Neural cell (in vitro differentiated cells): ENCODE data around the gene TRAPPC2. TPM values are rescaled to one million over a fixed set of nuclear protein-coding genes. Genes with fewer than 3 reads are reported as not detected.

Source experiments
- H2AFZ ChIP-seq: fragments of 200-600, 300-800 bp; sonication (generic), shearing (Covaris generic); 2 replicates; pipeline ENCODE4 v1.6.0; 2014; ENCODE audit warnings: low read depth, mild to moderate bottlenecking, antibody characterized with exemption, low read length, moderate library complexity
- H3F3A ChIP-seq: fragments of 200-600 bp; shearing (Covaris generic); 2 replicates; pipeline ENCODE4 v1.6.1; 2016; ENCODE audit warnings: mild to moderate bottlenecking, moderate library complexity, mixed read lengths, antibody characterized with exemption, low read length; ENCODE audit not compliant: insufficient read depth, poor library complexity, severe bottlenecking
- H3K27ac ChIP-seq: fragments of 200-600, 300-800 bp; sonication (generic), shearing (Covaris generic); 2 replicates; pipeline ENCODE4 v1.5.1; 2014; ENCODE audit warnings: mild to moderate bottlenecking, low read length, moderate library complexity
- H3K27me3 ChIP-seq: fragments of 300-800, 200-600 bp; sonication (generic), shearing (Covaris generic); 2 replicates; pipeline ENCODE4 v1.6.0; 2014; ENCODE audit warnings: mild to moderate bottlenecking, low read depth, low read length, moderate library complexity; ENCODE audit not compliant: insufficient read depth
- H3K36me3 ChIP-seq: fragments of 300-800, 200-600 bp; sonication (generic), shearing (Covaris generic); 2 replicates; pipeline ENCODE4 v1.5.1; 2014; ENCODE audit warnings: mild to moderate bottlenecking, antibody characterized with exemption, low read length, moderate library complexity; ENCODE audit not compliant: insufficient read depth
- H3K4me2 ChIP-seq: fragments of 300-800, 200-600 bp; sonication (generic), shearing (Covaris generic); 2 replicates; pipeline ENCODE4 v1.6.0; 2014; ENCODE audit warnings: mild to moderate bottlenecking, low read length
- H3K4me3 ChIP-seq: fragments of 300-800, 200-600 bp; sonication (generic), shearing (Covaris generic); 2 replicates; pipeline ENCODE4 v1.5.1; 2014; ENCODE audit warnings: mild to moderate bottlenecking, low read length, moderate library complexity
- H3K79me2 ChIP-seq: fragments of 200-600 bp; shearing (Covaris generic); replicated peaks from 2 replicates; pipeline ENCODE4 v1.6.0; 2014; ENCODE audit warnings: mild to moderate bottlenecking, low read length, moderate library complexity; ENCODE audit not compliant: insufficient read depth
- H3K9ac ChIP-seq: fragments of 300-800, 200-600 bp; sonication (generic), shearing (Covaris generic); 2 replicates; pipeline ENCODE4 v1.6.1; 2016; ENCODE audit warnings: mild to moderate bottlenecking, low read length, mixed read lengths
- H3K9me2 ChIP-seq: fragments of 200-600 bp; shearing (Covaris generic); 2 replicates; pipeline ENCODE4 v1.6.1; 2016; ENCODE audit warnings: mild to moderate bottlenecking, low read length, mixed read lengths; ENCODE audit not compliant: insufficient read depth
- H3K9me3 ChIP-seq: fragments of 200-600, 300-800 bp; sonication (generic), shearing (Covaris generic); 2 replicates; pipeline ENCODE4 v1.6.1; 2016; ENCODE audit warnings: mild to moderate bottlenecking, mixed run types, low read length, moderate library complexity, mixed read lengths
- H4K20me1 ChIP-seq: fragments of 200-600 bp; shearing (Covaris generic); 2 replicates; pipeline ENCODE4 v1.6.1; 2016; ENCODE audit warnings: mild to moderate bottlenecking, mixed run types; ENCODE audit not compliant: insufficient read depth
- CTCF ChIP-seq: fragments of 450-650 bp; IDR thresholded peaks from 2 replicates; pipeline ENCODE4 v1.5.1; 2014; ENCODE audit warnings: antibody characterized with exemption, mild to moderate bottlenecking, moderate library complexity; ENCODE audit not compliant: poor library complexity, severe bottlenecking
- EP300 ChIP-seq: fragments of 450-650 bp; conservative IDR thresholded peaks from 2 replicates; pipeline ENCODE4 v1.6.1; 2014; ENCODE audit warnings: antibody characterized with exemption, mild to moderate bottlenecking, moderate library complexity; ENCODE audit not compliant: poor library complexity, severe bottlenecking
- EZH2 ChIP-seq: fragments of 200-600, 300-800 bp; shearing (Covaris generic), sonication (generic); IDR thresholded peaks from 2 replicates; pipeline ENCODE4 v1.6.1; 2014; ENCODE audit warnings: antibody characterized with exemption, low read length, borderline replicate concordance, mild to moderate bottlenecking; ENCODE audit not compliant: insufficient read depth, poor library complexity, severe bottlenecking
- MXI1 ChIP-seq: fragments of 450-650 bp; conservative IDR thresholded peaks from 2 replicates; pipeline ENCODE4 v1.6.1; 2014; ENCODE audit warnings: antibody characterized with exemption, mild to moderate bottlenecking; ENCODE audit not compliant: poor library complexity, severe bottlenecking
- POLR2AphosphoS5 ChIP-seq: IDR thresholded peaks from 2 replicates; pipeline ENCODE4 v1.6.1; 2012
- RAD21 ChIP-seq: fragments of 450-650 bp; conservative IDR thresholded peaks from 2 replicates; pipeline ENCODE4 v1.6.1; 2014; ENCODE audit warnings: antibody characterized with exemption, mild to moderate bottlenecking, moderate library complexity
- REST ChIP-seq: IDR thresholded peaks from 2 replicates; pipeline ENCODE4 v1.6.1; 2012; ENCODE audit warnings: borderline replicate concordance
- SMC3 ChIP-seq: fragments of 450-650 bp; conservative IDR thresholded peaks from 2 replicates; pipeline ENCODE4 v1.6.1; 2014; ENCODE audit warnings: antibody characterized with exemption, mild to moderate bottlenecking, moderate library complexity; ENCODE audit not compliant: poor library complexity
- TAF1 ChIP-seq: IDR thresholded peaks from 2 replicates; pipeline ENCODE4 v1.6.1; 2012; ENCODE audit warnings: low read depth
- polyA plus RNA-seq: library from polyadenylated mRNA; depleted of rRNA; stranded (reverse); fragments of >200 nt; gene quantifications from 2 replicates; pipeline ENCODE4 v1.2.3, GENCODE V29; 2014

The TRAPPC2 gene
- polyA plus RNA-seq, 1 donor from 2014 or later, result 94.2 TPM

- Histone ChIP-seq H3K9me3 (no peaks in the 10 kb centered on the region), H3K4me2 (no peak overlapping the region), H3K27ac (no peak overlapping the region), H4K20me1 (no peaks in the 10 kb centered on the region), H3K79me2 (peaks cover 4% of the 10 kb centered on the region), H3K4me3 (no peak overlapping the region), H3K27me3 (no peaks in the 10 kb centered on the region), H3F3A (no peaks in the 10 kb centered on the region), H3K36me3 (peaks cover 7% of the 10 kb centered on the region), H2AFZ (no peak overlapping the region), H3K9me2 (no peaks in the 10 kb centered on the region), H3K9ac (no peak overlapping the region)
- TF ChIP-seq EZH2 (no peak), REST (no peak), TAF1 (no peak), RAD21 (no peak), EP300 (no peak), SMC3 (no peak), MXI1 (no peak), POLR2AphosphoS5 (no peak), CTCF (no peak)
Measured at GRCh38 chrX:13717700-13718472, 16.5 kb downstream of the TRAPPC2 start.

DNA sequence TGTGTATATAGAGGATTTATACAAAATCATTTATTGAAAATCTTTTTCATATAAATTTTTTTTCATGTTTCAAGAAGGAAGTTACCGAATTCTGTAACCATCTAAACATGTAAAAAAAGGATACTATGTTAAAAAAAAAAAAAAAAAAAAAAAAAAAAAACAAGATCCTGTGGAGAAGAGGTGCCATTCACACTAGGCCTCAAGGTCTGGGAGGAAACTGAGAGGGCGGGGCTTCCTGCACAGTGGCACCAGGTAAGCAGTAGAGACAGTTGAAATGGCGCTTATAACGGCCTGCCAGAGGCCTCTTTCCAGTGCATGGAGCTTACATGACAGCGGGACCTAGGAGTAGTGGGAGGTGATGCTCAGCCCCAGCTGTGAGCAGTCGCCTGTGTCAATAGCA, 17.5 kb downstream of the TRAPPC2 start:
- Histone ChIP-seq H3K27me3 (no peaks in the 10 kb centered on the region), H3K27ac (no peak overlapping the region), H3K36me3 (peaks cover 7% of the 10 kb centered on the region), H2AFZ (no peak overlapping the region), H3F3A (no peaks in the 10 kb centered on the region), H3K4me2 (no peak overlapping the region), H3K79me2 (peaks cover 4% of the 10 kb centered on the region), H3K4me3 (no peak overlapping the region), H3K9me2 (no peaks in the 10 kb centered on the region), H3K9me3 (no peaks in the 10 kb centered on the region), H4K20me1 (no peaks in the 10 kb centered on the region), H3K9ac (no peak overlapping the region)
- TF ChIP-seq POLR2AphosphoS5 (no peak), SMC3 (no peak), RAD21 (no peak), EZH2 (no peak), MXI1 (no peak), EP300 (no peak), TAF1 (no peak), CTCF (no peak), REST (no peak)
